CD4-positive, alpha-beta T cell treated with Interleukin-12 subunit alpha and Interleukin-12 subunit beta, for 1 hour (primary cell): ENCODE measurements around the gene EHD4.
A peak's percentile ranks its signal among the peaks of the same experiment; 100 is the strongest.

Experiments
- DNase-seq: peaks from one replicate; pipeline ENCODE4 v3.0.0-alpha.2; 2020

EHD4 gene

GRCh38 chr15:41979493-41980266 lies 7.3 kb upstream of the EHD4 start:
- no peak for DNase-seq

DNA sequence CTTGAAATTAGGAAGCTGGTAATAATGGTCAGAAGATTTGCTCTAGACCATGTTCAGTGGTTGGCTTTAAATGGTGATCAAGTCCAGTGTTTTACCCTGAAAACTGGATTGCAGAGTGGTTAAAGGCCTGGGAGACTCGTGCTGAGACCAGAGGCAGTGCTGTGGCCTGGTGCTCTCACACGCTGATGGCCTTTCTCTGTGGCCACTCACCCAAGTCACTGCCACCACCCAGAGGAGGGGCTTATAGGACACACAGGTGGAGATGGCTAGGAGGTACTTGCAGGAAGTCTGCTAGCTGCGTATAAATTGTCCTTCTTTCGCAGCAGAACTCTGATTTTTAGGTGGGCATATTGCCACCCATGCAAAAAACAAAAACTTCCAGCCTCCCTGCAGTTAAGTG lies 6.2 kb upstream of the EHD4 start:
- DNase-seq, result no peak

DNA sequence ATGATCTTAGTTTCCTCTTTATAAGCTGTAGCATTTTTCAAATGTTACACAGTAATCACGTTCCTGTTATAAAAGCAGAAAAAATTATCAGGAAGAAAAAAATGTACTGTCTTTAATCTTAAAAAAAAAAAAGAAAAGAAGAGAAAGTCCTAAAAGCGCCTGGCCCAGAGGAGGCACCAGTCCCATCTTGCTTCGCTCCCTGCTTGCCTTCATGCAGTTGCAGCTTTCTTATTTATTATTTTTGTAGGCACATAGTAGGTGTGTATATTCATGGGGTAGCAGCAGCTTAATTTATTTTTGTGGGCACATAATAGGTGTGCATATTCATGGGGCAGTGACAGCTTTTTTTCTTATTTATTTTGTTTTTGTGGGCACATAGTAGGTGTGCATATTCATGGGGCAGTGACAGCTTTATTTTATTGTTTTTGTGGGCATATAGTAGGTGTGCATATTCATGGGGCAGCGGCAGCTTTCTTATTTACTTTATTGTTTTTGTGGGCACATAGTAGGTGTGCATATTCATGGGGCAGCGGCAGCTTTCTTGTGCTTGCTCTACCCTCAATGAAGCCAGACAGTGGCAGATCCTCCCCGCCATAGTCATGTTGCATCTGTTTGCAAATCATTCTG lies 5.5 kb upstream of the EHD4 start:
- no peak for DNase-seq

DNA sequence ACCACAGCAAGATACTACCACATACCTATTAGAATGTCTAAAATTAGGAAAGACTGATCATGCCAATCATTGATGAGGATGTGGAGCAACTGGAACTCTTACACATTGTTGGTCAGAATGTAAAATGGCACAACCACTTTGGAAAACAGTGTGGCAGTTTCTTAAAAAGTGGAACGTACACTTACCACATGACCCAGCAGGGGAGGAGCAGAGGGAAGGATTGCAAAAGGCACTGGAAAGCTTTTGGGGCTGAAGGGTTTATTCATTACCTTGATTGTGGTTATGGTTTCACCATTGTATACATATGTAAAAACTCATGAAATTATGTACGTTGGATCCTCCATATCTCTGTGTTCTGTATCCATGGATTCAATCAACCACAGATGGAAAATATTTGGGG lies 3.3 kb upstream of the EHD4 start:
- no peak for DNase-seq

GRCh38 chr15:41974041-41974440 lies 1.7 kb upstream of the EHD4 start:
- DNase-seq, result no peak

DNA sequence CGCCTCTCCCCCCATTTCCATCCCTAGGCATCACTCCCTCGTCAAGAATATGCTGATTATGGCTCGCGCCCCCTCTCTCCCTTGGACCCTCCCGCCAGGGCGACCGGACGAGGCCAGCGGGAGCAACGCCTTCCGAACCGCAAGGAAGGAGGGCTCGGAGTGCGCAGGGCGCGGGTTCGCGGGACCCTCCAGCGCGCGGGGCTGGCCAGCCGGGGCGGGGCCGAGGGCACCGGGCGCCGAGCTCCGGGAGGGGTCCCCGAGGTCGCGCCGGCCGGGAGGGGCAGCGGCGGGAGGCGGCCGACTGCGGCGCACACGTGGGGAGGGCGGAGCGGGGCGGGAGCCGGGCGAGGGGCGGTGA lies 483 bp downstream of the EHD4 start:
- no peak for DNase-seq

- peak; percentile 82 for DNase-seq
Measured at GRCh38 chr15:41971089-41971894, 1.1 kb downstream of the EHD4 start.

GRCh38 chr15:41970456-41970855 lies 1.9 kb downstream of the EHD4 start:
- DNase-seq, result peak; percentile 10

DNA sequence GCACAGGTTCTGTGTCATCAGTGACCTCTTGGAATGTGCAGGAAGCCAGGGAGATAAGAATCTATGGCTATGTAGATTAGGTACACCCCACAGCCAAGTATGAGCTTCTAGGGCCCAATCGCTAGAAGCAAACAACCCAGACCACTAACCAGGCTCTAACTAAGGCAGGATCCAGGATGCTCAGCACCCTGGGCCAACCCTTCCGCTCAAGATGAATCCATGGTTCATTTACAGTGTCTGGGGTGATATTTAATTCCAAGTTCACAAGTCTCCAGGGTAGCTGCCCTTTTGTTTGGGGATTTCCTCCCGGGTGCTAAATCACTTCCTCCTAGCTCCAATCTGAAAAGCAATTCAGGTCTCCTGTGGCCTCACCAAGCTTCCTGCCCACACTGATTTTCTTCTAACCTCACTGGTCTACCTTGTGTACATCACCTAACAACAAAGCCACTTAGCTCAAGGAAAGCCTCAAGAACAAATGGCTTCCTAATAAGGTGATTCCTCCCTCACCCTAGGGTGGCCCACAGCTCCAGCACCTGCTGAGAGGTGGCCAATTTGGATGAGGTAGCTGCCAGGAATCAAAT lies 2.4 kb downstream of the EHD4 start:
- peak; percentile 78 for DNase-seq

- no peak for DNase-seq
Measured at GRCh38 chr15:41968701-41969100, 3.7 kb downstream of the EHD4 start.

DNA sequence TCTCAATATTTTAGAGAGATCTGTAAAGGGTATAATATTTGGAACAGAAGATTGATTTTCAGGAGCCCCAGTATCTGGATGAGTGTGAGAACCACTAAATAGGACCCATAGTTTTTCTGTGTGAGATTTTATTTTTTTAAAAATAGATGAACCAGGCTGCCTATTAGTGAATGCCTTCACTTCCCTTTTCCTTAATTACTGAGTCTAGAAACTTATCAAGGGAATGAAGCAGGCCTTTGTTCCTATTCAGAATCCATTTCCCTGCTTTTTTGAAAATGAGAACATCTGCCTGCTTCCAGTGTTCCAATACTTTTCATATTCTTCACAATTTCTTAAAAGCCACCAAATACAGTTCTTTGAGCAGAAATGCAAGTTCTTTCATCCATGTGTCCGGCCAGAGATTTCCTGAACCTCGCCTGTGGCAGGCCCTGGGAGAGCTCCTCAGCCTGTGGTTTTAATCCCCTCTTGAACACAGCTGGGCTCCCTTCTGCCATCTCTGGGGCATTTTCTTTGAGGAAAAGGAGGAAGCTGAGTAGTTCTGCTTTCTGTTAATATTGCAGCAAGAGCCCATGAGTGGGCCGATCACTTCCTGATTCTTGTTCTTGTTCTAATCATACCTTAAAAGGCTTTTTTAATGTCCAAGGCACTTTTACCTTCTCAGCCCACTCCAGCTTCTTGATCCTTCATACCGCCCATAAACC lies 4.7 kb downstream of the EHD4 start:
- peak; percentile 16 for DNase-seq

GRCh38 chr15:41966920-41967465 lies 5.4 kb downstream of the EHD4 start:
- DNase-seq, result no peak

- no peak for DNase-seq
Measured at GRCh38 chr15:41966414-41966812, 5.9 kb downstream of the EHD4 start.

- no peak for DNase-seq
Measured at GRCh38 chr15:41965441-41966413, 6.6 kb downstream of the EHD4 start.

DNA sequence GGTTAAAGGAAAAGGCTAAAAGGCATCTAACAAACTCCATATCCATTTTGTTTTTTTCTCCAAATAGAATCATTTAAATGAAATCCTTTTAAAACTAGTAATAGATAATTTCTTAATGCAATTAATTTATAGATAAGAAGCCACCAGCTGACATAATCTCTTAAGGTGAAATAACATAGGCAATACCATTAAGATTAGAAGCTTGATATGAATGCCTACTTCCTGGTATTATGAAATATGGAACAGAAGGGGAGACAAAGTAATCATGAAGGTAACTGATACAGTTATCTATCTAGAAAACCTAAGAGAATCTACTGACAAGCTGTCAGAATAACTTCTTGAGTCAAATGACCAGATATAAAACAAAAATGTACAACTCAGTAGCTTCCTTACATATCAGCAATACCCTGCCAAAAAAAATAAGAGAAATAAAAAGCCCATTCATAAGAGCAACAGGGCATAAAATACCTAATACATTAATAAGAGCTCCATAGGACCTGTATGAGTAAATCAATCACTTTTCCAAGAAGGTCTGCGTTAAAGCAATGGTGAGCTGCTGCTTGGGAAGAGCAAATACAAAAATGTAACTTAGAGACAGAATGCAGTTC lies 10.7 kb downstream of the EHD4 start:
- no peak for DNase-seq

GRCh38 chr15:41961001-41961518 lies 11.3 kb downstream of the EHD4 start:
- no peak for DNase-seq

- DNase-seq, result no peak
Measured at GRCh38 chr15:41958002-41958420, 14.3 kb downstream of the EHD4 start.

DNA sequence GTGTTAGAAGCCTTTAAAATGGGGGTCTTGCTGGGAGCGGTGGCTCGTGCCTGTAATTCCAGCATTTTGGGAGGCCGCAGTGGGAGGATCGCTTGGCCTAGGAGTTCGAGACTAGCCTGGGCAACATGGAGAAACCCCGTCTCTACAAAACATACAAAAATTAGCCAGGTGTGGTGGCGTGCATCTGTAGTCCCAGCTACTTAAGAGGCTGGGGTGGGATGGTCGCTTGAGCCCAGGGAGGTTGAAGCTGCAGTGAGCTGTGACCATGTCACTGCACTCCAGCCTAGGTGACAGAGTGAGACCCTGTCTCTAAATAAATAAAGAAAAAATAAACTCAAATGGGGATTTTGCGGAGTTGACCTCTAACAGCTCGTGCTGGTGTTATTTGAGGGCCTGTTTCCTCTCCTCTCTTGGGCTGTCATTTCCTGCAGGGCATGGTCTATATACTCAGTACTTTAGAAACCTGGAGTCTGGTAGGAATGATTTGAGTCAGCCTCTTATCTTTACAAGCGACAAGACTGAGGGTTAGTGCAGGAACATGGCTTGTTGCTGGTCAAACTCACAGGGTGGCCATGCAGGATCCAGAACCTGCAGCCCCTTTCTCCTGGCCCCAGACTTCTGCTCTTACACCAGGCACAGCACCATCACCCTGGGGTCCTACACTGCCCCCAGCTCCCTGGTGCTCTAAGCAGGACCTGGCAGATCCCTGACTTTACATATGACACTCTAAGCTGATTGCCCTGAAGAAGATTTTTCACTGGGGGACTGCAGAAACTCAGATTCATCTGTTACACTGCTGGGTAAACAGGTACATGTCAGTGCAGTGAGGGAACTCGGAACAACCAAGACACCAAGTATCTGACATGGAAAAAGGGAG lies 15.1 kb downstream of the EHD4 start:
- DNase-seq, result no peak

DNA sequence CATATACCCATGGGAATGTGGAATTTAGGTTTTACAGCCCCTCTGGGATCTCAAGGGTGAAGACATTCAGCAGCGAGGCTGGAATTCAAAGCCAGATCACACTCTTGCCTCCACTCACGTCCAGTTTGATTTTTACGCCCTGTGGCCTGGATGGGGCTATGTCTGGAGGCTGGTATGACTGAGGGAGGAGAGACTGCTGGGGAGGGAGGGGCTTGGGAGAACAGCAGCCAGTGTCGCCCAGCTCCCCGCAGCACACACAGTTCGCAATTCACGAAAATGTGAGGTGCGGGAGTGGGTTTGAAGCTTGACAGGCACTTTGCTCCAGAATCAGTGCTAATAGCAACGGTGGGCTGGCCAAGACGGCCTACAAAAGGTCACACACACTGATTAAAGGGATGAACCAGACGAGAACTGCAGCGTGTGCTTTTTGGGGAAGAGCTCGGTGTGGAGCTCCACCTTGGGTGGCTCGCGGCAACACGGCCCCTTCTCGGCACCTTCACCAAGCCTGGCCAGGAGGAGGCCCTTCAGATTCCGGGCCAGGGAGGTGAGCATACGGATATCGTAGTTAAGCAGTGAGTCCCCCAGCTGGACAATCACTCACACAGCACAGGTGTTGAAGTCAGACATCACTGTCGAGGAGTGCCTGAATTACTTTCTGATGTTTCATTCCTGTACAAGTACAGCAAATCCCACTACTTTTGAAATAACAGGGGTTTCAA lies 16.4 kb downstream of the EHD4 start:
- no peak for DNase-seq
